Activated T-helper 1 cell treated with anti-CD3 and anti-CD28 coated beads, Interleukin-12 subunit alpha, Interleukin-12 subunit beta, Interleukin-2, Interleukin-4 antibody, amounts not matched to agents 30 ng/mL and 10 ng/mL and 1 ng/mL, durations not matched to agents 14 hours and 24 hours and 36 hours (primary cell): ENCODE data around the gene NEU1. TPM values are rescaled to one million over a fixed set of nuclear protein-coding genes. Genes with fewer than 3 reads are reported as not detected.
A peak's percentile ranks its signal among the peaks of the same experiment; 100 is the strongest.

ENCODE experiments used
- DNase-seq: peaks from one replicate; pipeline ENCODE4 v3.0.0; 2021; ENCODE audit warnings: low spot score
- H3K27ac Mint-ChIP-seq: one replicate; pipeline ENCODE4 v1.8.0; 2021; ENCODE audit warnings: mild to moderate bottlenecking, mixed read lengths
- H3K27me3 Mint-ChIP-seq: one replicate; pipeline ENCODE4 v1.8.0; 2022; ENCODE audit warnings: mild to moderate bottlenecking, moderate library complexity, mixed read lengths; ENCODE audit not compliant: insufficient read depth
- H3K36me3 Mint-ChIP-seq: one replicate; pipeline ENCODE4 v1.8.0; 2021; ENCODE audit warnings: low read depth, mixed read lengths
- H3K4me1 Mint-ChIP-seq: one replicate; pipeline ENCODE4 v1.8.0; 2021; ENCODE audit warnings: low read depth, mixed read lengths
- H3K4me3 Mint-ChIP-seq: one replicate; pipeline ENCODE4 v1.8.0; 2021; ENCODE audit warnings: mild to moderate bottlenecking, moderate library complexity, mixed read lengths
- H3K9me3 Mint-ChIP-seq: one replicate; pipeline ENCODE4 v1.8.0; 2021; ENCODE audit warnings: mixed read lengths
- intact Hi-C: fragments of 100-400 bp; cut with micrococcal nuclease; formaldehyde crosslinking; loops from one replicate; pipeline ENCODE4 v1.15.1; 2024
- total RNA-seq: library from RNA; stranded (reverse); gene quantifications from 2 replicates; pipeline ENCODE4 v1.2.3, GENCODE V29; 2022

NEU1 gene
- total RNA-seq, 1 donor from 2014 or later = 24.3 TPM

GRCh38 chr6:31901415-31901952 lies 38.9 kb upstream of the NEU1 start:
- Mint-ChIP-seq H3K27me3 (no peaks in the 10 kb centered on the region), H3K4me1 (peaks cover 37% of the 10 kb centered on the region), H3K36me3 (peaks cover 3% of the 10 kb centered on the region), H3K4me3 (peak overlapping the region; percentile 71), H3K27ac (no peak overlapping the region), H3K9me3 (no peaks in the 10 kb centered on the region)
- intact Hi-C loops = loop anchor here (10.0 kb wide), 1 partner anchor 1073 kb away; no protein-coding TSS in a partner anchor
- peak; percentile 37 for DNase-seq

- peaks cover 37% of the 10 kb centered on the region for H3K4me1 Mint-ChIP-seq
- H3K4me3 Mint-ChIP-seq = peak overlapping the region; percentile 71
- no peaks in the 10 kb centered on the region for H3K9me3 Mint-ChIP-seq
- peaks cover 5% of the 10 kb centered on the region for H3K36me3 Mint-ChIP-seq
- intact Hi-C loops = loop anchor here (10.0 kb wide), 1 partner anchor 1074 kb away; no protein-coding TSS in a partner anchor
- H3K27me3 Mint-ChIP-seq = no peaks in the 10 kb centered on the region
- DNase-seq = no peak
- no peak overlapping the region for H3K27ac Mint-ChIP-seq
These were observed 38.3 kb upstream of the NEU1 start for GRCh38 chr6:31900917-31901414.

GRCh38 chr6:31899882-31900722 lies 37.5 kb upstream of the NEU1 start:
- Mint-ChIP-seq H3K27me3 (no peaks in the 10 kb centered on the region), H3K27ac (no peak overlapping the region)
- intact Hi-C loops = loop anchor here (5.0 to 10.0 kb wide), 4 partner anchors 277 to 1075 kb away; partner anchors contain the start of genes AGPAT1, GPSM3, MICB and PBX2

GRCh38 chr6:31899215-31899614 lies 36.6 kb upstream of the NEU1 start:
- intact Hi-C loops = loop anchor here (5.0 kb wide), 3 partner anchors 278 to 402 kb away; partner anchors contain the start of genes AGPAT1, GPSM3, MICB and PBX2

More at GRCh38 chr6:31899882-31900722, 37.5 kb upstream of the NEU1 start:
- Mint-ChIP-seq H3K9me3 (no peaks in the 10 kb centered on the region), H3K36me3 (peaks cover 11% of the 10 kb centered on the region), H3K4me1 (peaks cover 41% of the 10 kb centered on the region), H3K4me3 (peak overlapping the region; percentile 50)
- no peak for DNase-seq

GRCh38 chr6:31898383-31899011 lies 35.9 kb upstream of the NEU1 start:
- peaks cover 13% of the 10 kb centered on the region for H3K36me3 Mint-ChIP-seq
- no peaks in the 10 kb centered on the region for H3K27me3 Mint-ChIP-seq
- no peaks in the 10 kb centered on the region for H3K9me3 Mint-ChIP-seq
- peak overlapping the region; percentile 99 for H3K4me3 Mint-ChIP-seq
- peak overlapping the region; percentile 95 for H3K27ac Mint-ChIP-seq
- peaks cover 41% of the 10 kb centered on the region for H3K4me1 Mint-ChIP-seq
- DNase-seq = no peak
- intact Hi-C loops = loop anchor here (1.0 to 5.0 kb wide), 4 partner anchors 61 to 401 kb away; partner anchors contain the start of genes AGPAT1, GPSM3, MICB and PBX2

More at GRCh38 chr6:31899215-31899614, 36.6 kb upstream of the NEU1 start:
- Mint-ChIP-seq H3K4me3 (peak overlapping the region; percentile 61), H3K36me3 (peaks cover 11% of the 10 kb centered on the region), H3K4me1 (peaks cover 41% of the 10 kb centered on the region), H3K9me3 (no peaks in the 10 kb centered on the region), H3K27ac (peak overlapping the region; percentile 65), H3K27me3 (no peaks in the 10 kb centered on the region)
- DNase-seq = no peak

- peaks cover 37% of the 10 kb centered on the region for H3K4me1 Mint-ChIP-seq
- H3K27me3 Mint-ChIP-seq = no peaks in the 10 kb centered on the region
- H3K27ac Mint-ChIP-seq = peak within 1 kb of the TSS; percentile 95
- DNase-seq = peak; percentile 85
- H3K9me3 Mint-ChIP-seq = no peaks in the 10 kb centered on the region
- intact Hi-C loops = loop anchor here (1.0 to 5.0 kb wide), 9 partner anchors 34 to 400 kb away; partner anchors contain the start of genes AGPAT1, ATP6V1G2, DDAH2 and GPSM3
- peak within 1 kb of the TSS; percentile 99 for H3K4me3 Mint-ChIP-seq
- peaks cover 15% of the 10 kb centered on the region for H3K36me3 Mint-ChIP-seq
These were observed 35.2 kb upstream of the NEU1 start, which contains the start of gene EHMT2 for GRCh38 chr6:31897612-31898382. TSS of gene EHMT2 (minus strand) at chr6:31897698. CDS start at chr6:31897677, 21 bp downstream.

GRCh38 chr6:31896856-31897611 lies 34.4 kb upstream of the NEU1 start:
- no peak for DNase-seq
- peaks cover 21% of the 10 kb centered on the region for H3K36me3 Mint-ChIP-seq
- peak overlapping the region; percentile 84 for H3K27ac Mint-ChIP-seq

GRCh38 chr6:31896493-31896855 lies 33.9 kb upstream of the NEU1 start:
- no peak for DNase-seq
- intact Hi-C loops = loop anchor here (2.0 to 5.0 kb wide), 6 partner anchors 168 to 399 kb away; partner anchors contain the start of genes AGPAT1, ATP6V1G2, DDAH2 and GPSM3
- H3K27ac Mint-ChIP-seq = peak overlapping the region; percentile 84
- peaks cover 31% of the 10 kb centered on the region for H3K4me1 Mint-ChIP-seq
- peak overlapping the region; percentile 90 for H3K4me3 Mint-ChIP-seq
- peaks cover 22% of the 10 kb centered on the region for H3K36me3 Mint-ChIP-seq
- no peaks in the 10 kb centered on the region for H3K9me3 Mint-ChIP-seq
- no peaks in the 10 kb centered on the region for H3K27me3 Mint-ChIP-seq

More at GRCh38 chr6:31896856-31897611, 34.4 kb upstream of the NEU1 start:
- Mint-ChIP-seq H3K27me3 (no peaks in the 10 kb centered on the region), H3K9me3 (no peaks in the 10 kb centered on the region), H3K4me3 (peak overlapping the region; percentile 90), H3K4me1 (peaks cover 31% of the 10 kb centered on the region)
- intact Hi-C loops = loop anchor here (1.0 to 5.0 kb wide), 8 partner anchors 34 to 400 kb away; partner anchors contain the start of genes AGPAT1, ATP6V1G2, DDAH2 and GPSM3

- H3K27me3 Mint-ChIP-seq = no peaks in the 10 kb centered on the region
- H3K27ac Mint-ChIP-seq = no peak overlapping the region
- no peak overlapping the region for H3K4me3 Mint-ChIP-seq
- intact Hi-C loops = no loop called here
- DNase-seq = no peak
- no peaks in the 10 kb centered on the region for H3K9me3 Mint-ChIP-seq
- H3K36me3 Mint-ChIP-seq = peaks cover 35% of the 10 kb centered on the region
- peaks cover 17% of the 10 kb centered on the region for H3K4me1 Mint-ChIP-seq
These were observed 30.2 kb upstream of the NEU1 start for GRCh38 chr6:31892821-31893220.

- peaks cover 3% of the 10 kb centered on the region for H3K4me1 Mint-ChIP-seq
- DNase-seq = no peak
- H3K27ac Mint-ChIP-seq = no peak overlapping the region
- intact Hi-C loops = no loop called here
- no peak overlapping the region for H3K4me3 Mint-ChIP-seq
- H3K36me3 Mint-ChIP-seq = peaks cover 34% of the 10 kb centered on the region
- H3K9me3 Mint-ChIP-seq = no peaks in the 10 kb centered on the region
- H3K27me3 Mint-ChIP-seq = no peaks in the 10 kb centered on the region
These were observed 26.8 kb upstream of the NEU1 start for GRCh38 chr6:31889331-31889972.
